ENCODE data around the gene LNP1. TPM values are rescaled to one million over a fixed set of nuclear protein-coding genes. Genes with fewer than 3 reads are reported as not detected.

LNP1 gene
- total and polyA plus RNA-seq, 2 of the 8 experiments (the other 6 are each of a cell fraction or from before 2014, with no cell fraction given), result 6.6 to 8.7 TPM

DNA sequence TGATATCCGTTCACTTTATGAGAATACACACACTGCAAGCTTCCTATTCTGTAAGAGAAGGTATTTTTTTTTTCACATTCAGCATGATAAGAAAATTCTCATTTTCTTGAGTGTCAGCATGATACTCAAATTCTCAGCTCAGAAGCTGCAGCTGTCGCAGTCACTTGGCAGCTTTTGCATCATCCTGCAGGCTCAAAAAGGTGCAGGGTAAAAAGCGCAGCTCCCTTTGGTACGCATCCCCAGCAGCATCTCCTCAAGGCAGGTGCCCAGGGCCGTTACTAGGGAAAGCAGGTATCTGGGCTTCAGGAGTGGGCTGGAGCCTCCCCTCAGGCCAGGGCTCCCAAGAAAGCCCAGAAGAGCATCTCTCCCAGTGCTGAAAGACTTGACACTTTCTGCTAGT lies 22.3 kb downstream of the LNP1 start:
- Histone ChIP-seq H3K23ac (ENCODE audit: insufficient read length) (no peak overlapping the region), H3K56ac (replicated peaks; ENCODE audit: insufficient read length, low read depth, low read length) (no peak overlapping the region), H2BK12ac (ENCODE audit: low read depth, low read length) (no peak overlapping the region), H3K9ac (replicated peaks in 1 of 4; ENCODE audit: extremely low read depth in 1 of 4, low read depth in 3 of 4, low read length in 3 of 4) (no peak overlapping the region), H3K36me3 (ENCODE audit: control insufficient read depth in 2 of 4, insufficient read depth in 4 of 4, low read length in 3 of 4) (no peaks in the 10 kb centered on the region; a peak in 1 of 8 replicates), H3K14ac (ENCODE audit: insufficient read length) (no peak overlapping the region), H3K79me1 (ENCODE audit: low read depth, low read length) (no peaks in the 10 kb centered on the region), H3K4ac (replicated peaks; ENCODE audit: insufficient read length, low read depth, low read length) (no peak overlapping the region), H2AK5ac (ENCODE audit: low read depth, low read length) (no peak overlapping the region), H4K91ac (replicated peaks; ENCODE audit: insufficient read length, low read length) (no peak overlapping the region), H2AFZ (ENCODE audit: low read length) (no peak overlapping the region), H4K20me1 (replicated peaks in 1 of 2; ENCODE audit: control insufficient read depth in 1 of 2, insufficient read depth in 2 of 2, low read length in 2 of 2) (no peaks in the 10 kb centered on the region), H2BK20ac (ENCODE audit: low read length) (no peak overlapping the region), H4K5ac (ENCODE audit: insufficient read length, low read depth, low read length) (no peak overlapping the region), H3K9me3 (ENCODE audit: insufficient read depth in 2 of 2, low read depth in 1 of 2, low read length in 1 of 2) (no peaks in the 10 kb centered on the region), H3K27me3 (replicated peaks in 1 of 4; ENCODE audit: control insufficient read depth in 3 of 4, extremely low read depth in 1 of 4, insufficient read depth in 3 of 4, low read length in 3 of 4) (no peaks in the 10 kb centered on the region), H3K4me2 (ENCODE audit: insufficient read depth in 1 of 2, low read depth in 2 of 2, low read length in 2 of 2) (no peak overlapping the region), H3K4me3 (ENCODE audit: extremely low read depth in 1 of 4, insufficient read depth in 2 of 4, low read depth in 3 of 4, low read length in 4 of 4) (no peak overlapping the region), H2BK5ac (ENCODE audit: low read depth, low read length) (no peak overlapping the region), H2BK120ac (replicated peaks; ENCODE audit: low read depth, low read length) (no peak overlapping the region), H3K27ac (ENCODE audit: low read depth, low read length) (no peak overlapping the region), H3K4me1 (replicated peaks in 1 of 4; ENCODE audit: control insufficient read depth in 3 of 4, insufficient read depth in 4 of 4, low read length in 3 of 4) (no peaks in the 10 kb centered on the region), H3K23me2 (ENCODE audit: low read depth, low read length) (no peaks in the 10 kb centered on the region), H4K8ac (ENCODE audit: extremely low read depth, insufficient read depth, low read length) (no peak overlapping the region), H2BK15ac (ENCODE audit: low read length) (no peak overlapping the region), H3K79me2 (ENCODE audit: control insufficient read depth in 1 of 2, insufficient read depth in 2 of 2, low read length in 2 of 2) (no peaks in the 10 kb centered on the region), H3K18ac (ENCODE audit: extremely low read depth, low read length) (no peak overlapping the region)
- 89% methylated on average over 5 of the region's 5 CpGs; no CpG with 5 or more reads in 1 of the 2 experiments for WGBS, 2 experiments (ENCODE audit: extremely low coverage in 1 of 2, insufficient coverage in 1 of 2, insufficient read length in 1 of 2, insufficient replicate concordance in 2 of 2, low coverage in 1 of 2, low lambda C conversion rate in 2 of 2, missing lambda C conversion rate in 1 of 2)
- DNase-seq (ENCODE audit: low read depth in 1 of 2, low spot score in 2 of 2), result no peak
- FAIRE-seq, result no peak
- ChIA-PET CTCF (ENCODE audit: partially characterized antibody) (interaction anchor here (1.2 kb wide), 1 partner anchor 14 kb away, joined by 3 read pairs; no protein-coding TSS in a partner anchor), POLR2A (ENCODE audit: partially characterized antibody) (interaction anchor here (3.1 kb wide), 1 partner anchor 9 kb away, joined by 9 read pairs; no protein-coding TSS in a partner anchor)
- no peak for TF ChIP-seq TCF12 (IDR thresholded peaks at IDR 0.05; ENCODE audit: low read depth, low read length)
- TF ChIP-seq BCL11A (IDR thresholded peaks at IDR 0.05; ENCODE audit: low read depth in 2 of 2, low read length in 2 of 2), result no peak
- no peak for TF ChIP-seq PHF8 (conservative IDR thresholded peaks at IDR 0.05; ENCODE audit: low read depth, low read length)
- TF ChIP-seq, protein P1, sequence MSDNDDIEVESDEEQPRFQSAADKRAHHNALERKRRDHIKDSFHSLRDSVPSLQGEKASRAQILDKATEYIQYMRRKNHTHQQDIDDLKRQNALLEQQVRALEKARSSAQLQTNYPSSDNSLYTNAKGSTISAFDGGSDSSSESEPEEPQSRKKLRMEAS (IDR thresholded peaks at IDR 0.05), result no peak
- no peak for TF ChIP-seq CBX8 (IDR thresholded peaks at IDR 0.05; ENCODE audit: borderline replicate concordance, low read depth, low read length)
- TF ChIP-seq, protein P2, sequence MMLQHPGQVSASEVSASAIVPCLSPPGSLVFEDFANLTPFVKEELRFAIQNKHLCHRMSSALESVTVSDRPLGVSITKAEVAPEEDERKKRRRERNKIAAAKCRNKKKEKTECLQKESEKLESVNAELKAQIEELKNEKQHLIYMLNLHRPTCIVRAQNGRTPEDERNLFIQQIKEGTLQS (IDR thresholded peaks at IDR 0.05; ENCODE audit: insufficient read depth, low read depth, low read length), result no peak
- TF ChIP-seq ASH2L (IDR thresholded peaks at IDR 0.05; ENCODE audit: low read length), result no peak
- TF ChIP-seq RFX5 (IDR thresholded peaks at IDR 0.05; ENCODE audit: borderline replicate concordance, low read depth, low read length), result no peak
- no peak for TF ChIP-seq CHD2 (IDR thresholded peaks at IDR 0.05; ENCODE audit: low read length)
- TF ChIP-seq, protein P3, sequence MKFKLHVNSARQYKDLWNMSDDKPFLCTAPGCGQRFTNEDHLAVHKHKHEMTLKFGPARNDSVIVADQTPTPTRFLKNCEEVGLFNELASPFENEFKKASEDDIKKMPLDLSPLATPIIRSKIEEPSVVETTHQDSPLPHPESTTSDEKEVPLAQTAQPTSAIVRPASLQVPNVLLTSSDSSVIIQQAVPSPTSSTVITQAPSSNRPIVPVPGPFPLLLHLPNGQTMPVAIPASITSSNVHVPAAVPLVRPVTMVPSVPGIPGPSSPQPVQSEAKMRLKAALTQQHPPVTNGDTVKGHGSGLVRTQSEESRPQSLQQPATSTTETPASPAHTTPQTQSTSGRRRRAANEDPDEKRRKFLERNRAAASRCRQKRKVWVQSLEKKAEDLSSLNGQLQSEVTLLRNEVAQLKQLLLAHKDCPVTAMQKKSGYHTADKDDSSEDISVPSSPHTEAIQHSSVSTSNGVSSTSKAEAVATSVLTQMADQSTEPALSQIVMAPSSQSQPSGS (IDR thresholded peaks at IDR 0.05; ENCODE audit: low read length), result no peak
